H54 (cell line): ENCODE measurements around the gene ANGPTL4.
"Not testable (repeated sequence)": the region's sequence is repeated elsewhere in the genome, so short reads cannot be mapped to it uniquely, and the experiment has no call there.

Source experiments
- DNase-seq: peaks from one replicate; pipeline ENCODE4 v3.0.0; 2011; ENCODE audit warnings: low spot score, mixed read lengths; ENCODE audit not compliant: insufficient read length
- FAIRE-seq: peaks from 3 replicates; lab custom pipeline; 2011; peaks lifted over from hg19 to GRCh38; lab: Jason Lieb, UNC
- POLR2A ChIP-seq: IDR thresholded peaks from 2 replicates; pipeline ENCODE4 v1.6.1; 2011; ENCODE audit warnings: low read depth, mild to moderate bottlenecking, low read length

ANGPTL4 gene

GRCh38 chr19:8397271-8397670, 33.3 kb downstream of the ANGPTL4 start:
- FAIRE-seq = no peak
- DNase-seq = no peak
- TF ChIP-seq POLR2A = no peak

GRCh38 chr19:8397746-8398310, 33.9 kb downstream of the ANGPTL4 start:
- FAIRE-seq (no peak), DNase-seq (no peak)
- TF ChIP-seq POLR2A = no peak

- no peak for FAIRE-seq
- TF ChIP-seq POLR2A = no peak
- no peak for DNase-seq
Measured at GRCh38 chr19:8398311-8398771, 34.4 kb downstream of the ANGPTL4 start.

- TF ChIP-seq POLR2A = no peak
- DNase-seq (no peak), FAIRE-seq (no peak)
Measured at GRCh38 chr19:8399681-8400188, 35.8 kb downstream of the ANGPTL4 start.

GRCh38 chr19:8401981-8402411, 38.0 kb downstream of the ANGPTL4 start:
- DNase-seq = no peak
- no peak for TF ChIP-seq POLR2A
- no peak for FAIRE-seq

GRCh38 chr19:8403098-8403819, 39.3 kb downstream of the ANGPTL4 start:
- no peak for FAIRE-seq
- TF ChIP-seq POLR2A = no peak
- no peak for DNase-seq

GRCh38 chr19:8403820-8404109, 39.8 kb downstream of the ANGPTL4 start:
- TF ChIP-seq POLR2A = no peak
- DNase-seq = no peak
- no peak for FAIRE-seq

GRCh38 chr19:8404391-8405151, 40.6 kb downstream of the ANGPTL4 start:
- DNase-seq (no peak), FAIRE-seq (no peak)
- TF ChIP-seq POLR2A = no peak

GRCh38 chr19:8410718-8411117, 46.8 kb downstream of the ANGPTL4 start:
- FAIRE-seq, DNase-seq: not testable (repeated sequence)

GRCh38 chr19:8412783-8413628, 49.1 kb downstream of the ANGPTL4 start, which contains the start of gene MARCHF2:
TSS of gene MARCHF2 (plus strand) at chr19:8413305. CDS start at chr19:8421841, 8,536 bp downstream.
- FAIRE-seq (no peak), DNase-seq (peak; percentile 96)
- TF ChIP-seq POLR2A = peak; percentile 34

GRCh38 chr19:8413629-8413995, 49.7 kb downstream of the ANGPTL4 start:
- no peak for DNase-seq
- no peak for TF ChIP-seq POLR2A
- FAIRE-seq = no peak

GRCh38 chr19:8416796-8417195, 52.8 kb downstream of the ANGPTL4 start:
- no peak for DNase-seq
- TF ChIP-seq POLR2A = no peak

More at GRCh38 chr19:8416796-8417195, 52.8 kb downstream of the ANGPTL4 start:
- no peak for FAIRE-seq
